ENCODE data around the gene WRNIP1.

- TF ChIP-seq CTCF (IDR thresholded peaks at IDR 0.05 in 4 of 5, conservative IDR thresholded peaks at IDR 0.05 in 1 of 5) (no peak), POLR2A (IDR thresholded peaks at IDR 0.05) (no peak)
Measured at GRCh38 chr6:2773449-2773848, 8.3 kb downstream of the WRNIP1 start.

All from gastrocnemius medialis (tissue), 4 donors.